GM21529 (cell line): ENCODE measurements around the gene TOMM20.
"Not testable (repeated sequence)": the region's sequence is repeated elsewhere in the genome, so short reads cannot be mapped to it uniquely, and the experiment has no call there.

Source experiments
- ATAC-seq: cut with Tn5 transposase; IDR thresholded peaks from one replicate; pipeline ENCODE4 v1.9.1; 2021; ENCODE audit not compliant: unreplicated experiment

TOMM20 gene

DNA sequence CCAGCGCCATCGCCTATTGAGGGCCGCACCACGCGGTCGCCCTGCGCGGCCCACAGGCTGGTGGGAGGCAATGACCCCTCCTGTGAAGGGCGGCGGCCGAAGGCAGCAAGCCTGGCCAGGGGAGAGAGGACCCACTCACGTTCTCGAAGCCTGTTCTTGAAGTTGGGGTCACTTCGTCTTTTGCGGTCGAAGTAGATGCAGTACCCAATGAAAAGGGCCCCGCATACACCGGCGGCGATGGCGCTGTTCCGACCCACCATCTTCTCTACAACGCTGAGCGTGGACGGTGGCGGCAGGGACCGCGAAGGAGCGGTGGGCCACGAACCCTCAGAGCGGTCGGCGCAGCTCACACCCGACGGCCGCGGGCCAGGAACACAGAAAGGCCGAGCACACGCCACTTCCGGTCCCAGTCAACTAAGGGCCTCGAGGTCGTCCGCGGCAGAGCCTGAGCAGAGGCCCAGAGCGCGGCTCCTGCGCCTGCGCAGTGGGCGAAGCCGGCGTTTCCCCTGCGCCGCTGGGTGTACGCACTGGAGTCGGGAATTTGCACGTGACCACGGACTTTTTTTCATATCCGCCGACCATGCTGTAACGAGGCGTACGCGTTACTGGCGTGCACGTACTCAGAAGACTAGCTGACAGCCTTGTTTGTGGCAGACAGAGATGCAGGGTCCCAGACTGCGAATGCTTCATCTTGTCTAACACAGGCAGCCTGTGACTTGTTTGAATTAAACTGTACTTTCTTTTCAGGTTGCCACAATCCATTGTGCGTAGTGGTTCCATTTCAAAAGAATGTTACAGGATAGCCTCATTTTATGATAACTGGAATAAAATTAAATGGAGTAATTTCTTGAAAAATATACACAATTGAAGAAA is at the start of gene TOMM20:
TSS of gene TOMM20 (minus strand) at position 382 of the 873 bp plus-strand sequence. CDS start at position 260, 122 bp downstream.
- ATAC-seq: peak; percentile 93

GRCh38 chr1:235176486-235176885 is 47.8 kb upstream of the TOMM20 start:
- no peak for ATAC-seq

DNA sequence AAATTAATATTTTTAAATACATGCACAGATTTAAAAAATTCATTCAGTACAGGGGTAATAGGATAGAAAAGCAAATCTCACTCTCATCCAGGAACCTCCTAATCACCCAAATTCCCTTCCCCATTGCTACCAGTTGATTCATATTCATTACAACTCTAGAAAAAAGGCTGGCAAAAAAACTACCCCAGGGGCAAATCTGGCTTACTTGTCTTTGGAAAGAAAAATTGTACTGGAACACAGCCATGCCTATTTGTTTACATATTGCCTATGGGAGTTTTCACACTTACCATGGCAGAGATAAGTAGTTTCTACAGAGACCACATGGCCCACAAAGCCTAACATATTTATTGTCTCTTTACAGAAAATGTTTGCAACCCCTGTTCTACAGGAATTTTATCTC is 41.3 kb upstream of the TOMM20 start:
- ATAC-seq: no peak

GRCh38 chr1:235168375-235168774 is 39.7 kb upstream of the TOMM20 start:
- no peak for ATAC-seq

GRCh38 chr1:235161685-235162327 is 33.2 kb upstream of the TOMM20 start:
- ATAC-seq: no peak

GRCh38 chr1:235160957-235161684 is 32.5 kb upstream of the TOMM20 start, which contains the start of gene RBM34:
Gene RBM34, minus strand, starts transcription at chr1:235161250. Its CDS starts 24 bp downstream, at chr1:235161226.
- peak; percentile 97 for ATAC-seq

GRCh38 chr1:235160383-235160956 is 31.8 kb upstream of the TOMM20 start:
- peak; percentile 32 for ATAC-seq

- not testable (repeated sequence) for ATAC-seq
Observed at GRCh38 chr1:235159930-235160329, 31.3 kb upstream of the TOMM20 start.

DNA sequence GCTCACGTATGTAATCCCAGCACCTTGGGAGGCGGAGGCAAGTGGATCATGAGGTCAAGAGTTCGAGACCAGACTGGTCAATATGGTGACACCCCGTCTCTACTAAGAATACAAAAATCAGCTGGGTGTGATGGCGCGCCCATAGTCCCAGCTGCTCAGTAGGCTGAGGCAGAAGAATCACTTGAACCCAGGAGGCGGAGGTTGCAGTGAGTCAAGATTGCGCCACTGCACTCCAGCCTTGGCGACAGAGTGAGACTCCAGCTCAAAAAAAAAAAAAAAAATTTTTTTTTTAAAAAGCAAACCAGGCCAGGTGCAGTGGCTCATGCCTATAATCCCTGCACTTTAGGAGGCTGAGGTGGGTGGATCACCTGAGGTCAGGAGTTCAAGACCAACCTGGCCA is 30.6 kb upstream of the TOMM20 start:
- ATAC-seq: not testable (repeated sequence)

- no peak for ATAC-seq
Observed at GRCh38 chr1:235158680-235159079, 30.0 kb upstream of the TOMM20 start.

- no peak for ATAC-seq
Observed at GRCh38 chr1:235157150-235157549, 28.5 kb upstream of the TOMM20 start.

GRCh38 chr1:235156740-235157139 is 28.1 kb upstream of the TOMM20 start:
- ATAC-seq: no peak

GRCh38 chr1:235156265-235156664 is 27.6 kb upstream of the TOMM20 start:
- ATAC-seq: no peak

DNA sequence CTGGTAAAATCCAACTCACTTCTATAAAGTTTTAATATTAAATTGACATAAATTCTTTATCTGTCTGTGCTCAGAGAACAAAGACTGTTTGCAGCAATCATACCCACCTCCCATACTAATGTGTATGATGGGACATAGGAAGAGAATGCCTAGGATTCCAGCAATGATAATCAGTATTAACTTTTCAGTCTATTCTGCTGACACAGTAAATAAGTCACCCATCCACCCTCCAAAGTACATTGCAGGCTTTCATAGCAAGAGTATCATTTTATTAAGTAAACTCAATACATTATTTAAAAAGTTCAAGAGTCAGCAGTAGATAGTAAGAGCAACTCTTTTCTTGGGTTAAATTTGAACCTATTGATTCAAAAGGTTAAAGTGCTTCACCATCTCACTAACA is 23.6 kb upstream of the TOMM20 start:
- ATAC-seq: no peak

GRCh38 chr1:235151033-235151432 is 22.4 kb upstream of the TOMM20 start:
- no peak for ATAC-seq

GRCh38 chr1:235149824-235150223 is 21.2 kb upstream of the TOMM20 start:
- ATAC-seq: no peak

GRCh38 chr1:235147269-235147668 is 18.6 kb upstream of the TOMM20 start:
- ATAC-seq: no peak

DNA sequence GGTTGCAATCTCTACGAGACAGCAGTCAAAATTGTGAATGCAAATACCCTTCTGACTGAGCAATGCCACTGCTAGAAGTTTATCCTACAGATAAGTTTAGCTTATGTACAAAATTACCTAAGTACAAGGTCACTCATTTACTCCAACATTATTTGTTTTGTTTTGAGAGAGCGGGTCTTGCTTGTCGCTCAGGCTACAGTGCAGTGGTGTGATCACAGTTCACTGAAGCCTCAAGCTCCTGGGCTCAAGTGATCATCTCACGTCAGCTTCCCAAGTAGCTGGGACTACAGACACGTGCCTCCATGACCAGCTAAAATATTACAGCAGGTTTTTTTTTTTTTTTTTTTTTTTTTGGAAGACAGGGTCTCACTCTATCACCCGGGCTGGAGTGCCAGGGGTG is 17.0 kb upstream of the TOMM20 start:
- ATAC-seq: no peak

- ATAC-seq: no peak
Observed at GRCh38 chr1:235142991-235143390, 14.4 kb upstream of the TOMM20 start.

DNA sequence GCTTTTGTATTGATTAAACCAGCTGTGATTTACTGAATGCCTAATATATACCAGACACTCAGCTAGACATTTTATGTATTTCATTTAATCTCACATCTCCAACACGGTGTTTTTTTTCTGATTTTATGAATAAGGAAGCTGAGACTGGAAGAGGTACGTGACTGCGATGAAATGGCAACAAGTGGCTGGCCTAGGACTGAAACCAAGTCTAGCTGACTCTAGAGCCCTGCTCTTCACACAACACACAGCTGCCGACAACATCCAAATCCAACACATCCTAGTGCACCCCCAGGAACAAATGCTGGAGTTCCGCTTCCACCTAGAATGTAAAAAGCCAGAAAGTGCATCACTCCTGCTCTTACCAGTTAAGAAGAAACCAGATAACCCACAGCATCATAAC is 10.7 kb upstream of the TOMM20 start:
- no peak for ATAC-seq

DNA sequence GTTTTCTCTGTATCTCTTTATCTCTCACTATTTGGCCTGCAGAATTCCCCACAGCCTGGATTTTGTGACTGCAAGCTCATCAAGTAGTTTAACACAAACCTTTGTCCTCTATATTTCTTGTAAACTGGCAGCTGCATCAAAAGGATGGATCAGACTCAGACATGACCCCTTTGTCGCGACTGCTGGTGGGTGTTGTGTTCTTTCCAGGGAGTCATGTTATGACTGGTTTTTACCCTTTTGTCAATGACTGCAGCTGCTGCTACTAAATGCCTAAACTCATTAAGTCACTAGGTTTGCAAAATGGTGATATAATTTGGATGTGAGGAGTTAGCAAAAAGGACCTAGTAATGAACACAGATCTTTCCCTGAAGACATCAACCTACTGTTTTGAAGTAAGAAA is 10.2 kb upstream of the TOMM20 start:
- ATAC-seq: no peak
